HCT116 (cell line): Measurements from ENCODE around the gene APP. TPM values are rescaled to one million over a fixed set of nuclear protein-coding genes. Genes with fewer than 3 reads are reported as not detected.

ENCODE experiments used
- ATAC-seq: fragments of 200-7000 bp; cut with Tn5 transposase; 2 replicates; pipeline ENCODE4 v1.9.1; 2020; ENCODE audit warnings: mild to moderate bottlenecking, moderate library complexity
- BruUV-seq: library from RNA; stranded (reverse); fragments of 400-500 nt; replicated peaks from 2 replicates; lab custom pipeline; 2021; lab: Mats Ljungman, UMichigan
- CTCF ChIA-PET: fragments of 300-600 bp; sonication (Branson Sonifier 250); formaldehyde crosslinking; loops from one replicate; lab custom pipeline; 2021; ENCODE audit warnings: antibody characterized with exemption; lab: Charles Lee
- POLR2A ChIA-PET: fragments of 300-600, 350-600 bp; sonication (Branson Sonifier 250); formaldehyde crosslinking; loops from one replicate; lab custom pipeline; 2021; ENCODE audit warnings: antibody characterized with exemption; lab: Charles Lee
- RAD21 ChIA-PET, 2 experiments: fragments of 300-600 bp; sonication (Branson Sonifier 250); formaldehyde crosslinking; loops; one replicate each; lab custom pipeline; 2023; ENCODE audit warnings: low total read pairs in 2 of 2; ENCODE audit not compliant: uncharacterized antibody in 2 of 2, unreplicated experiment in 2 of 2, low non-redundant PET in 1 of 2; lab: Charles Lee
- DNase-seq: peaks from one replicate; pipeline ENCODE4 v3.0.0-alpha.2; 2010; ENCODE audit warnings: low read depth, low spot score
- H2AFZ ChIP-seq: fragments of 200-600 bp; shearing (Covaris generic), sonication (generic); 2 replicates; pipeline ENCODE4 v1.6.1; 2017; ENCODE audit warnings: low read depth, mixed run types, mixed read lengths, antibody characterized with exemption, low read length; ENCODE audit not compliant: poor library complexity, severe bottlenecking
- H3K27ac ChIP-seq: 2 replicates; pipeline ENCODE4 v1.5.1; 2012; ENCODE audit warnings: low read depth, low read length
- H3K27me3 ChIP-seq: fragments of 200-600 bp; sonication (generic); 2 replicates; pipeline ENCODE4 v1.6.1; 2016; ENCODE audit warnings: mixed run types, low read length, mixed read lengths; ENCODE audit not compliant: insufficient read depth
- H3K36me3 ChIP-seq, 2 experiments: fragments of 200-500 bp in 1 of 2; fragments of 200-600 bp in 1 of 2; sonication (Bioruptor generic) in 1 of 2; sonication (generic) in 1 of 2; 2 replicates each; pipeline versions ENCODE4 v1.5.1 to v1.6.1; 2014 to 2016; ENCODE audit warnings: low read length in 2 of 2, inconsistent platforms in 1 of 2, mixed read lengths in 1 of 2, mixed run types in 1 of 2; ENCODE audit not compliant: insufficient read depth in 2 of 2, control insufficient read depth in 1 of 2
- H3K4me1 ChIP-seq, 2 experiments: fragments of 200-600 bp in 1 of 2; sonication (generic) in 1 of 2; 2 replicates each; pipeline versions ENCODE4 v1.5.1 to v1.6.1; 2012 to 2017; ENCODE audit warnings: low read length in 2 of 2, inconsistent platforms in 1 of 2, mild to moderate bottlenecking in 1 of 2, mixed read lengths in 1 of 2, mixed run types in 1 of 2, moderate library complexity in 1 of 2; ENCODE audit not compliant: insufficient read depth in 2 of 2, control insufficient read depth in 1 of 2
- H3K4me2 ChIP-seq: fragments of 200-600 bp; sonication (generic); 2 replicates; pipeline ENCODE4 v1.6.1; 2017; ENCODE audit warnings: mixed run types, low read length, mixed read lengths
- H3K4me3 ChIP-seq, 2 experiments: fragments of 200-600 bp in 1 of 2; sonication (generic) in 1 of 2; replicated peaks in 1 of 2; 2 replicates each; pipeline ENCODE4 v1.5.1; 2011 to 2016; ENCODE audit warnings: low read length in 2 of 2, control low read depth in 1 of 2, low read depth in 1 of 2, mild to moderate bottlenecking in 1 of 2, mixed read lengths in 1 of 2, mixed run types in 1 of 2
- H3K79me2 ChIP-seq: fragments of 200-600 bp; sonication (generic); 2 replicates; pipeline ENCODE4 v1.6.1; 2017; ENCODE audit warnings: mild to moderate bottlenecking, mixed run types, low read length, moderate library complexity, mixed read lengths; ENCODE audit not compliant: insufficient read depth
- H3K9ac ChIP-seq: fragments of 200-600 bp; sonication (generic); 2 replicates; pipeline ENCODE4 v1.6.1; 2016; ENCODE audit warnings: low read length, mixed read lengths
- H3K9me2 ChIP-seq: fragments of 200-600 bp; sonication (generic), shearing (Covaris generic); 2 replicates; pipeline ENCODE4 v1.6.1; 2017; ENCODE audit warnings: mixed run types, mild to moderate bottlenecking, moderate library complexity; ENCODE audit not compliant: insufficient read depth
- H3K9me3 ChIP-seq, 2 experiments: fragments of 200-500 bp in 1 of 2; fragments of 200-600 bp in 1 of 2; sonication (Bioruptor generic) in 1 of 2; sonication (generic) in 1 of 2; 2 replicates each; pipeline ENCODE4 v1.6.1; 2014 to 2017; ENCODE audit warnings: low read length in 2 of 2, mixed read lengths in 2 of 2, inconsistent platforms in 1 of 2, low read depth in 1 of 2, mild to moderate bottlenecking in 1 of 2, mixed run types in 1 of 2, moderate library complexity in 1 of 2; ENCODE audit not compliant: control insufficient read depth in 1 of 2, insufficient read depth in 1 of 2
- H4K20me1 ChIP-seq: fragments of 200-600 bp; sonication (generic), shearing (Covaris generic); 2 replicates; pipeline ENCODE4 v1.6.1; 2017; ENCODE audit warnings: mixed run types, mild to moderate bottlenecking, moderate library complexity; ENCODE audit not compliant: insufficient read depth
- ATF3 ChIP-seq: IDR thresholded peaks from 2 replicates; pipeline ENCODE4 v1.6.1; 2012
- CBX3 ChIP-seq: IDR thresholded peaks from 2 replicates; pipeline ENCODE4 v1.6.1; 2012; ENCODE audit warnings: low read depth
- CEBPB ChIP-seq: IDR thresholded peaks from 2 replicates; pipeline ENCODE4 v1.6.1; 2012; ENCODE audit warnings: low read depth
- EGR1 ChIP-seq: IDR thresholded peaks from 2 replicates; pipeline ENCODE4 v1.6.1; 2012; ENCODE audit warnings: low read depth
- FOSL1 ChIP-seq: IDR thresholded peaks from 2 replicates; pipeline ENCODE4 v1.6.1; 2012; ENCODE audit warnings: low read depth
- RAD21 ChIP-seq: IDR thresholded peaks from 2 replicates; pipeline ENCODE4 v1.6.1; 2012; ENCODE audit warnings: low read depth, mild to moderate bottlenecking
- SIN3A ChIP-seq: IDR thresholded peaks from 2 replicates; pipeline ENCODE4 v1.6.1; 2012; ENCODE audit warnings: low read depth
- SP1 ChIP-seq: IDR thresholded peaks from 2 replicates; pipeline ENCODE4 v1.6.1; 2012; ENCODE audit warnings: low read depth
- TCF7L2 ChIP-seq: IDR thresholded peaks from 2 replicates; pipeline ENCODE4 v1.7.0; 2011; ENCODE audit warnings: borderline replicate concordance, inconsistent platforms; ENCODE audit not compliant: insufficient read depth, insufficient read length; ENCODE audit errors: extremely low read depth
- ZFX ChIP-seq: fragments of 450-650 bp; IDR thresholded peaks from 2 replicates; pipeline ENCODE4 v1.6.1; 2017
- ZNF274 ChIP-seq: fragments of 200-500 bp; sonication (Bioruptor generic); IDR thresholded peaks from 2 replicates; pipeline ENCODE4 v1.6.1; 2014; ENCODE audit warnings: mild to moderate bottlenecking, low read depth, low read length, inconsistent platforms
- intact Hi-C: fragments of 100-400 bp; cut with micrococcal nuclease; formaldehyde crosslinking; loops from 2 replicates; pipeline ENCODE4 v1.10.0; 2022
- total RNA-seq: library from RNA; stranded (reverse); gene quantifications from one replicate; pipeline ENCODE4 v1.2.1, GENCODE V29; 2021; ENCODE audit not compliant: unreplicated experiment
- TF ChIP-seq, protein P1 (sequence below): IDR thresholded peaks from 2 replicates; pipeline ENCODE4 v1.6.1; 2012; ENCODE audit warnings: low read depth
- TF ChIP-seq, protein P2 (sequence below): IDR thresholded peaks from 2 replicates; pipeline ENCODE4 v1.6.1; 2011; ENCODE audit warnings: mild to moderate bottlenecking, low read length, moderate library complexity; ENCODE audit not compliant: insufficient replicate concordance; ENCODE audit errors: extremely low read depth
- TF ChIP-seq, protein P3 (sequence below): IDR thresholded peaks from 2 replicates; pipeline ENCODE4 v1.6.1; 2012

APP gene
- total RNA-seq, 1 experiment from 2014 or later: 267 TPM

DNA sequence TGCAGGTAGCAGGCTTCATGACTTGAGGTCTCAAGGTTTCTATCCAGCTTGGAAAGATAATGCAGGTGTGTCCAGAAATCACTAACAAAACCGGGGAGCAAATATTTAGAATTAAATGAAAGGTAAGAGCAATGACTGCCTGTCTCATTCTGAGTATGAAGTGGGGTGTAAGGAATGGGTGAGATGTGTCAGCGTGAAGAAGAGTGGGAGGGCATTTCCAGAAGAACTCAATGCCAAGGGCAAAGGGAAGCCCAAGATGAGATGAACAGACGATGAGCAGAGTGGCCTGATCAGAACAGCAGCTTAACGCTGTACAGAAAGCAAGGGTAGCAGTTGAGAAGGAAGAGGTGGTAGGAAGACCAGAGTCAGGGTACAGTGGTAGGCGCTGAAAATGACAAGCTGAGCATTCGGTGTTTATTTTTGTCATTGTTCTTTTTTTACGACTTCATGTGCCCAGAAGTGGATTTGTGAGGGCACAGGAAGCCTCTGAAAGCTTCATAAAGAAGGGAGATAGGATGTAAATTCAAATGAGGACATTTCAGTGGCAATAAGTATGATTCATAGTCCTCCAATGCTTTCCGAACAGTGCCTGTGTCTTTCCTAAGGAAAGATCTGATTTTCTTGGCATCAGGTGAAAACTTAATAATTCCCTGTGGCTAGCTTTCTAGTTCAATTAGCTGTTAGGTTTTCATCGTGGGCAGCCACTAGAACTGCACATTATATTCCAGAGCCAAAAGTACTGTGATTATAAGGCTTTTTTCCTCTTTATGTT is 190.5 kb downstream of the APP start:
- Histone ChIP-seq H3K4me2 (no peak overlapping the region), H3K4me3 (no peak overlapping the region), H3K27me3 (no peaks in the 10 kb centered on the region), H3K9me2 (no peaks in the 10 kb centered on the region), H4K20me1 (no peaks in the 10 kb centered on the region), H2AFZ (no peak overlapping the region), H3K27ac (no peak overlapping the region), H3K9me3 (no peaks in the 10 kb centered on the region), H3K79me2 (no peaks in the 10 kb centered on the region), H3K9ac (no peak overlapping the region), H3K4me1 (no peaks in the 10 kb centered on the region)
- no peak for DNase-seq
- CTCF ChIA-PET: no interaction called here
- intact Hi-C loops: no loop called here
- POLR2A ChIA-PET: no interaction called here
- no TSS peak for BruUV-seq
- RAD21 ChIA-PET: no interaction called here
- ATAC-seq: no peak
- TF ChIP-seq FOSL1 (no peak), SP1 (no peak), CBX3 (no peak), TCF7L2 (no peak), EGR1 (no peak), RAD21 (no peak), ATF3 (no peak), SIN3A (no peak), CEBPB (no peak), ZFX (no peak), ZNF274 (no peak)
- TF ChIP-seq, protein P1, sequence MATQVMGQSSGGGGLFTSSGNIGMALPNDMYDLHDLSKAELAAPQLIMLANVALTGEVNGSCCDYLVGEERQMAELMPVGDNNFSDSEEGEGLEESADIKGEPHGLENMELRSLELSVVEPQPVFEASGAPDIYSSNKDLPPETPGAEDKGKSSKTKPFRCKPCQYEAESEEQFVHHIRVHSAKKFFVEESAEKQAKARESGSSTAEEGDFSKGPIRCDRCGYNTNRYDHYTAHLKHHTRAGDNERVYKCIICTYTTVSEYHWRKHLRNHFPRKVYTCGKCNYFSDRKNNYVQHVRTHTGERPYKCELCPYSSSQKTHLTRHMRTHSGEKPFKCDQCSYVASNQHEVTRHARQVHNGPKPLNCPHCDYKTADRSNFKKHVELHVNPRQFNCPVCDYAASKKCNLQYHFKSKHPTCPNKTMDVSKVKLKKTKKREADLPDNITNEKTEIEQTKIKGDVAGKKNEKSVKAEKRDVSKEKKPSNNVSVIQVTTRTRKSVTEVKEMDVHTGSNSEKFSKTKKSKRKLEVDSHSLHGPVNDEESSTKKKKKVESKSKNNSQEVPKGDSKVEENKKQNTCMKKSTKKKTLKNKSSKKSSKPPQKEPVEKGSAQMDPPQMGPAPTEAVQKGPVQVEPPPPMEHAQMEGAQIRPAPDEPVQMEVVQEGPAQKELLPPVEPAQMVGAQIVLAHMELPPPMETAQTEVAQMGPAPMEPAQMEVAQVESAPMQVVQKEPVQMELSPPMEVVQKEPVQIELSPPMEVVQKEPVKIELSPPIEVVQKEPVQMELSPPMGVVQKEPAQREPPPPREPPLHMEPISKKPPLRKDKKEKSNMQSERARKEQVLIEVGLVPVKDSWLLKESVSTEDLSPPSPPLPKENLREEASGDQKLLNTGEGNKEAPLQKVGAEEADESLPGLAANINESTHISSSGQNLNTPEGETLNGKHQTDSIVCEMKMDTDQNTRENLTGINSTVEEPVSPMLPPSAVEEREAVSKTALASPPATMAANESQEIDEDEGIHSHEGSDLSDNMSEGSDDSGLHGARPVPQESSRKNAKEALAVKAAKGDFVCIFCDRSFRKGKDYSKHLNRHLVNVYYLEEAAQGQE: no peak
- TF ChIP-seq, protein P2, sequence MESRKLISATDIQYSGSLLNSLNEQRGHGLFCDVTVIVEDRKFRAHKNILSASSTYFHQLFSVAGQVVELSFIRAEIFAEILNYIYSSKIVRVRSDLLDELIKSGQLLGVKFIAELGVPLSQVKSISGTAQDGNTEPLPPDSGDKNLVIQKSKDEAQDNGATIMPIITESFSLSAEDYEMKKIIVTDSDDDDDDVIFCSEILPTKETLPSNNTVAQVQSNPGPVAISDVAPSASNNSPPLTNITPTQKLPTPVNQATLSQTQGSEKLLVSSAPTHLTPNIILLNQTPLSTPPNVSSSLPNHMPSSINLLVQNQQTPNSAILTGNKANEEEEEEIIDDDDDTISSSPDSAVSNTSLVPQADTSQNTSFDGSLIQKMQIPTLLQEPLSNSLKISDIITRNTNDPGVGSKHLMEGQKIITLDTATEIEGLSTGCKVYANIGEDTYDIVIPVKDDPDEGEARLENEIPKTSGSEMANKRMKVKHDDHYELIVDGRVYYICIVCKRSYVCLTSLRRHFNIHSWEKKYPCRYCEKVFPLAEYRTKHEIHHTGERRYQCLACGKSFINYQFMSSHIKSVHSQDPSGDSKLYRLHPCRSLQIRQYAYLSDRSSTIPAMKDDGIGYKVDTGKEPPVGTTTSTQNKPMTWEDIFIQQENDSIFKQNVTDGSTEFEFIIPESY: no peak
- TF ChIP-seq, protein P3, sequence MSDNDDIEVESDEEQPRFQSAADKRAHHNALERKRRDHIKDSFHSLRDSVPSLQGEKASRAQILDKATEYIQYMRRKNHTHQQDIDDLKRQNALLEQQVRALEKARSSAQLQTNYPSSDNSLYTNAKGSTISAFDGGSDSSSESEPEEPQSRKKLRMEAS: no peak
- TF ChIP-seq, all 23 proteins: peak for 0
- H3K36me3 ChIP-seq: peaks cover 5 to 25% of the 10 kb centered on the region in 2 experiments; a peak in 1 of 4 replicates
